GM12878 (cell line): ENCODE results near the gene STAB2. TPM values are rescaled to one million over a fixed set of nuclear protein-coding genes. Genes with fewer than 3 reads are reported as not detected.

Experiments
- ATAC-seq: fragments of 200-7000 bp; cut with Tn5 transposase; 3 replicates; pipeline ENCODE4 v1.9.1; 2020; ENCODE audit warnings: mild to moderate bottlenecking, moderate library complexity
- BruUV-seq: library from RNA; stranded (reverse); fragments of 400-500 nt; replicated peaks from 2 replicates; lab custom pipeline; 2021; lab: Mats Ljungman, UMichigan
- CTCF ChIA-PET: fragments of 300-600 bp; sonication (Branson Sonifier 250); formaldehyde crosslinking; extraction: SDS; loops from one replicate; lab custom pipeline; 2021; ENCODE audit warnings: inconsistent platforms; lab: Yijun Ruan, JAX
- POLR2A ChIA-PET: fragments of 350-600 bp; formaldehyde crosslinking; extraction: SDS; loops from one replicate; lab custom pipeline; 2021; ENCODE audit warnings: inconsistent platforms; lab: Charles Lee
- RAD21 ChIA-PET: fragments of 300-600 bp; sonication (Branson Sonifier 250); formaldehyde crosslinking; loops from one replicate; lab custom pipeline; 2023; ENCODE audit warnings: antibody characterized with exemption; ENCODE audit not compliant: unreplicated experiment; lab: Charles Lee
- SMC1A ChIA-PET: fragments of 300-600 bp; sonication (Branson Sonifier 250); formaldehyde crosslinking; loops from one replicate; lab custom pipeline; 2023; ENCODE audit not compliant: unreplicated experiment, uncharacterized antibody; lab: Charles Lee
- DNase-seq: peaks from one replicate; pipeline ENCODE4 v3.0.0-alpha.2; 2011; ENCODE audit warnings: low read depth, low spot score
- FAIRE-seq: peaks from 3 replicates; lab custom pipeline; 2011; peaks lifted over from hg19 to GRCh38; lab: Jason Lieb, UNC
- H2AFZ ChIP-seq: 2 replicates; pipeline ENCODE4 v1.6.0; 2011; ENCODE audit warnings: low read depth, low read length, control low read depth; ENCODE audit not compliant: control insufficient read depth
- H3K27ac ChIP-seq: 2 replicates; pipeline ENCODE4 v1.5.1; 2011; ENCODE audit warnings: control low read depth; ENCODE audit not compliant: control insufficient read depth, insufficient read depth
- H3K27me3 ChIP-seq, 2 experiments: replicated peaks in 1 of 2; 2 replicates each; pipeline versions ENCODE4 v1.6.0 to v1.6.1; 2011; ENCODE audit warnings: low read length in 1 of 2; ENCODE audit not compliant: control insufficient read depth in 2 of 2, insufficient read depth in 2 of 2
- H3K36me3 ChIP-seq, 2 experiments: 2 replicates each; pipeline ENCODE4 v1.5.1; 2011; ENCODE audit warnings: low read length in 1 of 2; ENCODE audit not compliant: control insufficient read depth in 2 of 2, insufficient read depth in 2 of 2
- H3K4me1 ChIP-seq: 2 replicates; pipeline ENCODE4 v1.6.1; 2011; ENCODE audit warnings: mild to moderate bottlenecking, low read length, moderate library complexity, mixed read lengths; ENCODE audit not compliant: control insufficient read depth, insufficient read depth
- H3K4me2 ChIP-seq: 2 replicates; pipeline ENCODE4 v1.6.0; 2011; ENCODE audit warnings: control low read depth; ENCODE audit not compliant: control insufficient read depth, insufficient read depth
- H3K4me3 ChIP-seq: fragments of 200-600 bp; sonication (generic); 2 replicates; pipeline ENCODE4 v1.5.1; 2016
- H3K79me2 ChIP-seq: 2 replicates; pipeline ENCODE4 v1.6.0; 2011; ENCODE audit warnings: low read length; ENCODE audit not compliant: control insufficient read depth, insufficient read depth
- H3K9ac ChIP-seq: 2 replicates; pipeline ENCODE4 v1.8.0; 2011; ENCODE audit warnings: low read length, control low read depth, mixed read lengths; ENCODE audit not compliant: control insufficient read depth, insufficient read depth
- H3K9me3 ChIP-seq: replicated peaks from 3 replicates; pipeline ENCODE4 v1.5.1; 2011; ENCODE audit warnings: mild to moderate bottlenecking, low read length; ENCODE audit not compliant: control insufficient read depth, insufficient read depth
- H4K20me1 ChIP-seq: 2 replicates; pipeline ENCODE4 v1.6.0; 2011; ENCODE audit not compliant: control insufficient read depth, insufficient read depth
- MYB ChIP-seq: fragments of 150-350 bp; IDR thresholded peaks from 2 replicates; pipeline ENCODE4 v1.6.1; 2014; ENCODE audit warnings: mild to moderate bottlenecking, low read depth, low read length, borderline replicate concordance
- NBN ChIP-seq: fragments of 450-650 bp; IDR thresholded peaks from 2 replicates; pipeline ENCODE4 v1.6.1; 2016
- STAT3 ChIP-seq: IDR thresholded peaks from 2 replicates; pipeline ENCODE4 v1.6.1; 2011; ENCODE audit warnings: low read depth, low read length, improper control_type of control experiment
- WGBS: methylation state at CpG from one replicate; pipeline ENCODE4 v1.1.6; 2016; ENCODE audit warnings: low lambda C conversion rate; ENCODE audit not compliant: insufficient replicate concordance, insufficient coverage; ENCODE audit errors: missing lambda C conversion rate; 5-methylcytosine and 5-hydroxymethylcytosine counted together
- in situ Hi-C: fragments of 300-500 bp; cut with MboI; formaldehyde crosslinking; loops from 9 replicates; pipeline ENCODE4 v1.14.3; 2018; ENCODE audit warnings: mixed read lengths
- intact Hi-C: fragments of 100-400 bp; cut with micrococcal nuclease; formaldehyde crosslinking; loops from one replicate; pipeline ENCODE4 v1.14.2; 2022; ENCODE audit not compliant: unreplicated experiment
- polyA plus RNA-seq, 11 experiments: library from polyadenylated mRNA; depleted of rRNA in 4 of 11; unstranded in 6 of 11; stranded (reverse) in 5 of 11; fragments of >200 nt; fragmentation: Nextera tagmentation in 4 of 11; fragmentation: Illumina TruSeq in 1 of 11; extraction: Ambion mirVana in 4 of 11; extraction: Trizol in 1 of 11; gene quantifications; 1 replicate in 1 of 11; 2 replicates in 10 of 11; pipeline versions ENCODE4 v1.2.1 to v1.2.3, GENCODE V29; 2011 to 2016; ENCODE audit warnings: inconsistent platforms in 2 of 11, missing spikeins in 2 of 11, low read depth in 1 of 11
- total RNA-seq, 4 experiments: library from RNA; depleted of rRNA in 3 of 4; stranded (reverse); fragments of >200 nt in 3 of 4; fragmentation: Illumina TruSeq in 1 of 4; extraction: Trizol in 1 of 4; gene quantifications; 2 replicates each; pipeline versions ENCODE4 v1.2.1 to v1.2.3, GENCODE V29; 2013 to 2021
- TF ChIP-seq, protein P1 (sequence below): fragments of 450-650 bp; IDR thresholded peaks from 2 replicates; pipeline ENCODE4 v1.6.1; 2016; ENCODE audit warnings: mild to moderate bottlenecking, moderate library complexity, borderline replicate concordance

The STAB2 gene
- total and polyA plus RNA-seq, 10 of the 15 experiments (the other 5 are each of a cell fraction or from before 2014, with no cell fraction given) = 0.37 TPM; not detected in 9

DNA sequence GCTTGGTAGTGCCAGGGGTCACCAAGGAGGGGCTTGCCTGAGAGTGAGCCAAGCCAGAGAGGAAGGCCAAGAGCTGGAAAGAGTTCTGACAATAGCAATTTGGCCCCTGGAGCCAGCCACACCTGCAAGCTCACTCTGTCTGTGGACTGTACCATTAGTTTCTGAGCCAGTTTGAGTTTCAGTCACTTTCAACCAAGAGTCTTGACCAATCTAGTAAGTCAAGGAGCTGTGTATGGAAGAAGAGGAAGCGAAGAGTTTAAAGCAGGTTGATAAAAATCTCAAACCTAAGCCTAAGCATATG lies 215.5 kb downstream of the STAB2 start:
- ChIA-PET RAD21 (no interaction called here), SMC1A (no interaction called here)
- 95% methylated on average over 1 of the region's 1 CpG for WGBS
- H3K9me3 ChIP-seq = no peaks in the 10 kb centered on the region
- FAIRE-seq = no peak
- H3K4me2 ChIP-seq = no peak overlapping the region
- ATAC-seq = no peak
- no peaks in the 10 kb centered on the region for H3K79me2 ChIP-seq
- intact Hi-C loops = no loop called here
- peaks cover 0 to 1% of the 10 kb centered on the region in 2 experiments; a peak in 3 of 4 replicates for H3K36me3 ChIP-seq
- no peak overlapping the region for H3K4me3 ChIP-seq
- H3K9ac ChIP-seq = no peak overlapping the region
- no peak overlapping the region for H3K27ac ChIP-seq
- TF ChIP-seq, protein P1, sequence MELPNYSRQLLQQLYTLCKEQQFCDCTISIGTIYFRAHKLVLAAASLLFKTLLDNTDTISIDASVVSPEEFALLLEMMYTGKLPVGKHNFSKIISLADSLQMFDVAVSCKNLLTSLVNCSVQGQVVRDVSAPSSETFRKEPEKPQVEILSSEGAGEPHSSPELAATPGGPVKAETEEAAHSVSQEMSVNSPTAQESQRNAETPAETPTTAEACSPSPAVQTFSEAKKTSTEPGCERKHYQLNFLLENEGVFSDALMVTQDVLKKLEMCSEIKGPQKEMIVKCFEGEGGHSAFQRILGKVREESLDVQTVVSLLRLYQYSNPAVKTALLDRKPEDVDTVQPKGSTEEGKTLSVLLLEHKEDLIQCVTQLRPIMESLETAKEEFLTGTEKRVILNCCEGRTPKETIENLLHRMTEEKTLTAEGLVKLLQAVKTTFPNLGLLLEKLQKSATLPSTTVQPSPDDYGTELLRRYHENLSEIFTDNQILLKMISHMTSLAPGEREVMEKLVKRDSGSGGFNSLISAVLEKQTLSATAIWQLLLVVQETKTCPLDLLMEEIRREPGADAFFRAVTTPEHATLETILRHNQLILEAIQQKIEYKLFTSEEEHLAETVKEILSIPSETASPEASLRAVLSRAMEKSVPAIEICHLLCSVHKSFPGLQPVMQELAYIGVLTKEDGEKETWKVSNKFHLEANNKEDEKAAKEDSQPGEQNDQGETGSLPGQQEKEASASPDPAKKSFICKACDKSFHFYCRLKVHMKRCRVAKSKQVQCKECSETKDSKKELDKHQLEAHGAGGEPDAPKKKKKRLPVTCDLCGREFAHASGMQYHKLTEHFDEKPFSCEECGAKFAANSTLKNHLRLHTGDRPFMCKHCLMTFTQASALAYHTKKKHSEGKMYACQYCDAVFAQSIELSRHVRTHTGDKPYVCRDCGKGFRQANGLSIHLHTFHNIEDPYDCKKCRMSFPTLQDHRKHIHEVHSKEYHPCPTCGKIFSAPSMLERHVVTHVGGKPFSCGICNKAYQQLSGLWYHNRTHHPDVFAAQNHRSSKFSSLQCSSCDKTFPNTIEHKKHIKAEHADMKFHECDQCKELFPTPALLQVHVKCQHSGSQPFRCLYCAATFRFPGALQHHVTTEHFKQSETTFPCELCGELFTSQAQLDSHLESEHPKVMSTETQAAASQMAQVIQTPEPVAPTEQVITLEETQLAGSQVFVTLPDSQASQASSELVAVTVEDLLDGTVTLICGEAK = no peak
- no peak for TF ChIP-seq MYB
- TF ChIP-seq STAT3 = no peak
- TF ChIP-seq NBN = no peak
- TF ChIP-seq, all 136 proteins: peak for 0
- DNase-seq = no peak
- Histone ChIP-seq H4K20me1 (no peaks in the 10 kb centered on the region), H3K27me3 (no peaks in the 10 kb centered on the region), H2AFZ (no peak overlapping the region), H3K4me1 (no peaks in the 10 kb centered on the region)
- BruUV-seq = no TSS peak
- in situ Hi-C loops = no loop called here
- ChIA-PET CTCF (no interaction called here), POLR2A (interaction anchor here (0.6 kb wide), 1 partner anchor 20 kb away, joined by 4 read pairs; no protein-coding TSS in a partner anchor)
